Activated naive CD4-positive, alpha-beta T cell treated with anti-CD3 and anti-CD28 coated beads for 36 hours (primary cell): ENCODE data around the gene METTL16. TPM values are rescaled to one million over a fixed set of nuclear protein-coding genes. Genes with fewer than 3 reads are reported as not detected.
A peak's percentile ranks its signal among the peaks of the same experiment; 100 is the strongest.

ENCODE experiments used
- CTCF ChIA-PET: fragments of 350-600 bp; sonication (Branson Sonifier 250); formaldehyde crosslinking; loops from one replicate; lab custom pipeline; 2021; ENCODE audit warnings: antibody characterized with exemption; lab: Charles Lee
- DNase-seq: peaks from one replicate; pipeline ENCODE4 v3.0.0-alpha.2; 2020
- H3K27ac Mint-ChIP-seq: one replicate; pipeline ENCODE4 v1.8.0; 2021; ENCODE audit warnings: mild to moderate bottlenecking, mixed read lengths
- H3K27me3 Mint-ChIP-seq: one replicate; pipeline ENCODE4 v1.8.0; 2021; ENCODE audit warnings: low read depth, mixed read lengths
- H3K36me3 Mint-ChIP-seq: one replicate; pipeline ENCODE4 v1.8.0; 2021; ENCODE audit warnings: low read depth, mixed read lengths
- H3K4me1 Mint-ChIP-seq: one replicate; pipeline ENCODE4 v1.8.0; 2021; ENCODE audit warnings: low read depth, mixed read lengths
- H3K4me3 Mint-ChIP-seq: one replicate; pipeline ENCODE4 v1.8.0; 2021; ENCODE audit warnings: mild to moderate bottlenecking, moderate library complexity, mixed read lengths
- H3K9me3 Mint-ChIP-seq: one replicate; pipeline ENCODE4 v1.8.0; 2021; ENCODE audit warnings: mixed read lengths
- intact Hi-C: fragments of 100-400 bp; cut with micrococcal nuclease; formaldehyde crosslinking; loops from one replicate; pipeline ENCODE4 v1.15.1; 2023
- total RNA-seq, 2 experiments: library from RNA; stranded (reverse); gene quantifications; one replicate each; pipeline ENCODE4 v1.2.3, GENCODE V29; 2021

METTL16 gene
- total RNA-seq, 2 experiments from 2014 or later = 44.8 to 45.5 TPM

- H3K4me1 Mint-ChIP-seq = peaks cover 49% of the 10 kb centered on the region
- no peaks in the 10 kb centered on the region for H3K27me3 Mint-ChIP-seq
- peaks cover 6% of the 10 kb centered on the region for H3K36me3 Mint-ChIP-seq
- peak overlapping the region; percentile 91 for H3K27ac Mint-ChIP-seq
- intact Hi-C loops = loop anchor here (1.0 to 10.0 kb wide), 6 partner anchors 10 to 1753 kb away; partner anchors contain the start of genes CLUH, CYB5D2, MNT and SMG6
- peak overlapping the region; percentile 88 for H3K4me3 Mint-ChIP-seq
- no peak for DNase-seq
- CTCF ChIA-PET = interaction anchor here (0.6 to 4.6 kb wide), 5 partner anchors 8 to 559 kb away, joined by 3 to 50 read pairs (median 4); partner anchors contain the start of gene PAFAH1B1
- H3K9me3 Mint-ChIP-seq = no peaks in the 10 kb centered on the region
Measured at GRCh38 chr17:2391597-2392251, 120.0 kb downstream of the METTL16 start.

- H3K27me3 Mint-ChIP-seq = no peaks in the 10 kb centered on the region
- intact Hi-C loops = loop anchor here (10.0 kb wide), 1 partner anchor 1754 kb away; the partner anchor contains the start of genes CYB5D2 and ZZEF1
- H3K9me3 Mint-ChIP-seq = no peaks in the 10 kb centered on the region
Measured at GRCh38 chr17:2390199-2390836, 121.4 kb downstream of the METTL16 start.

GRCh38 chr17:2388683-2389055, 123.0 kb downstream of the METTL16 start:
- no peak for DNase-seq
- CTCF ChIA-PET = interaction anchor here (0.6 to 1.5 kb wide), 2 partner anchors 28 to 68 kb away, joined by 4 to 5 read pairs; no protein-coding TSS in a partner anchor
- Mint-ChIP-seq H3K27me3 (no peaks in the 10 kb centered on the region), H3K4me1 (peaks cover 28% of the 10 kb centered on the region), H3K4me3 (no peak overlapping the region), H3K9me3 (no peaks in the 10 kb centered on the region), H3K36me3 (peaks cover 6% of the 10 kb centered on the region), H3K27ac (peak overlapping the region; percentile 43)
- intact Hi-C loops = no loop called here

More at GRCh38 chr17:2390199-2390836, 121.4 kb downstream of the METTL16 start:
- peaks cover 38% of the 10 kb centered on the region for H3K4me1 Mint-ChIP-seq
- H3K27ac Mint-ChIP-seq = peak overlapping the region; percentile 91
- peak overlapping the region; percentile 36 for H3K4me3 Mint-ChIP-seq
- no peak for DNase-seq
- H3K36me3 Mint-ChIP-seq = peaks cover 6% of the 10 kb centered on the region
- CTCF ChIA-PET = interaction anchor here (3.3 to 4.6 kb wide), 2 partner anchors 8 to 26 kb away, joined by 31 to 50 read pairs; no protein-coding TSS in a partner anchor

GRCh38 chr17:2388020-2388682, 123.5 kb downstream of the METTL16 start:
- no peak overlapping the region for H3K4me3 Mint-ChIP-seq
- CTCF ChIA-PET = interaction anchor here (1.5 kb wide), 1 partner anchor 28 kb away, joined by 5 read pairs; no protein-coding TSS in a partner anchor
- no peaks in the 10 kb centered on the region for H3K27me3 Mint-ChIP-seq
- H3K36me3 Mint-ChIP-seq = peaks cover 6% of the 10 kb centered on the region
- no peak overlapping the region for H3K27ac Mint-ChIP-seq
- H3K4me1 Mint-ChIP-seq = peaks cover 28% of the 10 kb centered on the region
- no peak for DNase-seq
- intact Hi-C loops = no loop called here
- H3K9me3 Mint-ChIP-seq = no peaks in the 10 kb centered on the region

GRCh38 chr17:2387086-2388019, 124.3 kb downstream of the METTL16 start:
- no peak for DNase-seq
- intact Hi-C loops = no loop called here
- Mint-ChIP-seq H3K4me1 (peaks cover 28% of the 10 kb centered on the region), H3K27ac (no peak overlapping the region), H3K9me3 (no peaks in the 10 kb centered on the region), H3K4me3 (no peak overlapping the region), H3K27me3 (no peaks in the 10 kb centered on the region), H3K36me3 (peaks cover 6% of the 10 kb centered on the region)
- CTCF ChIA-PET = interaction anchor here (1.5 to 7.2 kb wide), 2 partner anchors 29 to 30 kb away, joined by 5 to 247 read pairs; no protein-coding TSS in a partner anchor

- Mint-ChIP-seq H3K36me3 (peaks cover 4% of the 10 kb centered on the region), H3K4me1 (peaks cover 22% of the 10 kb centered on the region), H3K4me3 (no peak overlapping the region), H3K27ac (no peak overlapping the region), H3K9me3 (no peaks in the 10 kb centered on the region), H3K27me3 (no peaks in the 10 kb centered on the region)
- CTCF ChIA-PET = interaction anchor here (7.2 kb wide), 1 partner anchor 31 kb away, joined by 247 read pairs; no protein-coding TSS in a partner anchor
- DNase-seq = no peak
- intact Hi-C loops = no loop called here
Measured at GRCh38 chr17:2386400-2387085, 125.1 kb downstream of the METTL16 start.

- H3K36me3 Mint-ChIP-seq = peaks cover 4% of the 10 kb centered on the region
- CTCF ChIA-PET = interaction anchor here (0.6 to 7.2 kb wide), 2 partner anchors 32 to 77 kb away, joined by 4 to 247 read pairs; no protein-coding TSS in a partner anchor
- DNase-seq = no peak
- H3K9me3 Mint-ChIP-seq = no peaks in the 10 kb centered on the region
- intact Hi-C loops = no loop called here
- H3K4me3 Mint-ChIP-seq = no peak overlapping the region
- H3K4me1 Mint-ChIP-seq = peaks cover 12% of the 10 kb centered on the region
- H3K27ac Mint-ChIP-seq = no peak overlapping the region
- H3K27me3 Mint-ChIP-seq = no peaks in the 10 kb centered on the region
Measured at GRCh38 chr17:2385240-2386210, 126.2 kb downstream of the METTL16 start.

GRCh38 chr17:2384439-2385127, 127.1 kb downstream of the METTL16 start:
- intact Hi-C loops = no loop called here
- Mint-ChIP-seq H3K4me3 (no peak overlapping the region), H3K4me1 (peaks cover 5% of the 10 kb centered on the region), H3K9me3 (no peaks in the 10 kb centered on the region), H3K27me3 (no peaks in the 10 kb centered on the region), H3K27ac (no peak overlapping the region), H3K36me3 (peaks cover 4% of the 10 kb centered on the region)
- DNase-seq = no peak
- CTCF ChIA-PET = interaction anchor here (2.5 to 7.2 kb wide), 3 partner anchors 19 to 33 kb away, joined by 22 to 247 read pairs (median 26); no protein-coding TSS in a partner anchor

GRCh38 chr17:2383628-2384167, 128.0 kb downstream of the METTL16 start:
- Mint-ChIP-seq H3K4me3 (no peak overlapping the region), H3K27me3 (no peaks in the 10 kb centered on the region), H3K4me1 (peaks cover 3% of the 10 kb centered on the region), H3K27ac (no peak overlapping the region), H3K9me3 (no peaks in the 10 kb centered on the region), H3K36me3 (peaks cover 4% of the 10 kb centered on the region)
- intact Hi-C loops = no loop called here
- CTCF ChIA-PET = interaction anchor here (0.6 to 7.2 kb wide), 15 partner anchors 8 to 453 kb away, joined by 3 to 247 read pairs (median 7); partner anchors contain the start of gene SGSM2
- DNase-seq = no peak
